ENCODE data around the gene MRPS17.

- TF ChIP-seq CTCF (IDR thresholded peaks at IDR 0.05) (no peak), POLR2AphosphoS5 (IDR thresholded peaks at IDR 0.05) (no peak), EP300 (IDR thresholded peaks at IDR 0.05) (no peak)
These were observed 52.1 kb downstream of the MRPS17 start for GRCh38 chr7:56003749-56004148.

Data from upper lobe of left lung (tissue), 4 donors.